DND-41 (cell line): ENCODE results near the gene RGS17.

Experiments used
- ATAC-seq: fragments of 200-7000 bp; cut with Tn5 transposase; 3 replicates; pipeline ENCODE4 v1.9.1; 2021; ENCODE audit warnings: low read depth; ENCODE audit not compliant: insufficient read depth
- DNase-seq: peaks from one replicate; pipeline ENCODE4 v3.0.0-alpha.2; 2020
- H2AFZ ChIP-seq: 2 replicates; pipeline ENCODE4 v1.6.0; 2012; ENCODE audit warnings: low read depth, low read length
- H3K27ac ChIP-seq: 2 replicates; pipeline ENCODE4 v1.5.1; 2012; ENCODE audit warnings: low read length, inconsistent platforms
- H3K27me3 ChIP-seq: fragments of 200-600 bp; sonication (generic); 2 replicates; pipeline ENCODE4 v1.6.0; 2012; ENCODE audit warnings: low read length, mild to moderate bottlenecking, inconsistent platforms; ENCODE audit not compliant: insufficient read depth, poor library complexity
- H3K36me3 ChIP-seq: 2 replicates; pipeline ENCODE4 v1.5.1; 2012; ENCODE audit warnings: low read length, inconsistent platforms; ENCODE audit not compliant: insufficient read depth
- H3K4me1 ChIP-seq: 2 replicates; pipeline ENCODE4 v1.5.1; 2012; ENCODE audit warnings: mild to moderate bottlenecking, low read length; ENCODE audit not compliant: insufficient read depth
- H3K4me2 ChIP-seq: 2 replicates; pipeline ENCODE4 v1.6.0; 2012; ENCODE audit warnings: mild to moderate bottlenecking, moderate library complexity, low read length, inconsistent platforms; ENCODE audit not compliant: insufficient read depth
- H3K4me3 ChIP-seq, 2 experiments: fragments of 200-600 bp in 1 of 2; shearing (Covaris generic) in 1 of 2; 2 replicates each; pipeline ENCODE4 v1.5.1; 2012 to 2016; ENCODE audit warnings: inconsistent platforms in 2 of 2, low read length in 2 of 2, mild to moderate bottlenecking in 2 of 2, low read depth in 1 of 2, moderate library complexity in 1 of 2
- H3K79me2 ChIP-seq: 2 replicates; pipeline ENCODE4 v1.6.0; 2012; ENCODE audit warnings: low read length, inconsistent platforms; ENCODE audit not compliant: insufficient read depth
- H3K9ac ChIP-seq: 2 replicates; pipeline ENCODE4 v1.6.0; 2012; ENCODE audit warnings: low read depth, mild to moderate bottlenecking, inconsistent platforms, low read length, moderate library complexity
- H3K9me3 ChIP-seq: 2 replicates; pipeline ENCODE4 v1.5.1; 2012; ENCODE audit warnings: low read length, moderate library complexity, mild to moderate bottlenecking, inconsistent platforms; ENCODE audit not compliant: insufficient read depth, severe bottlenecking
- H4K20me1 ChIP-seq: 2 replicates; pipeline ENCODE4 v1.6.0; 2012; ENCODE audit warnings: low read length; ENCODE audit not compliant: insufficient read depth
- CTCF ChIP-seq: IDR thresholded peaks from 2 replicates; pipeline ENCODE4 v1.5.1; 2012; ENCODE audit warnings: borderline replicate concordance, low read length, moderate library complexity, mild to moderate bottlenecking; ENCODE audit not compliant: poor library complexity, severe bottlenecking; ENCODE audit errors: extremely low read depth
- EZH2 ChIP-seq: IDR thresholded peaks from 3 replicates; pipeline ENCODE4 v1.6.1; 2012; ENCODE audit warnings: borderline replicate concordance, low read depth, mild to moderate bottlenecking, moderate library complexity, low read length, inconsistent platforms; ENCODE audit not compliant: severe bottlenecking

Gene RGS17

GRCh38 chr6:153047386-153047785 lies 83.7 kb downstream of the RGS17 start:
- DNase-seq, result no peak
- no peak overlapping the region for H2AFZ ChIP-seq
- no peaks in the 10 kb centered on the region for H3K79me2 ChIP-seq
- no peak overlapping the region for H3K9ac ChIP-seq
- no peak overlapping the region for H3K27ac ChIP-seq
- no peaks in the 10 kb centered on the region for H3K27me3 ChIP-seq
- H3K9me3 ChIP-seq, result no peaks in the 10 kb centered on the region
- H4K20me1 ChIP-seq, result no peaks in the 10 kb centered on the region
- no peak overlapping the region for H3K4me2 ChIP-seq
- no peaks in the 10 kb centered on the region for H3K36me3 ChIP-seq
- H3K4me1 ChIP-seq, result no peaks in the 10 kb centered on the region
- no peak for ATAC-seq
- no peak overlapping the region for H3K4me3 ChIP-seq
- TF ChIP-seq EZH2 (no peak), CTCF (no peak)

DNA sequence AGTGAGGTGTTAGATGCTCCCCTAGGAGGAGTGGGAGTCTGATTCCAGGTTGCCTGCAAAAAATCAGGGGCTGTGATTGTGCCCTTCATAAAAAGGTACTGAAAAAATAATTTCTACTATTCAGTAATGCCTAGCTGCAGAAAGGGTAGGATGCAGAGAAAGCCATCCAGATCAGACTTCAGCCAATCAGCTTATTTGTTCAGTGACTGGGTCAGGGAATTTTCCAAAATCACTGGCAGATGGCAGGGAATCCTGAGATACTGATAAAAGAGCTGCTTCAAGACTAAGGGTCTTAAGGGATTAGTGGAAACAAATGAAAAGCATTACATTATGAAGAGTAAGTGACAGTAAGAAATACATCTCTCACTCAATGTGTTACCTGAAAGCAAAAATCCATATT lies 85.8 kb downstream of the RGS17 start:
- ATAC-seq (no peak), DNase-seq (no peak)
- Histone ChIP-seq H2AFZ (no peak overlapping the region), H3K4me1 (no peaks in the 10 kb centered on the region), H3K27ac (no peak overlapping the region), H3K79me2 (no peaks in the 10 kb centered on the region), H3K9me3 (no peaks in the 10 kb centered on the region), H3K4me3 (no peak overlapping the region), H3K4me2 (no peak overlapping the region), H4K20me1 (no peaks in the 10 kb centered on the region), H3K36me3 (no peaks in the 10 kb centered on the region), H3K27me3 (no peaks in the 10 kb centered on the region), H3K9ac (no peak overlapping the region)
- TF ChIP-seq CTCF (no peak), EZH2 (no peak)

DNA sequence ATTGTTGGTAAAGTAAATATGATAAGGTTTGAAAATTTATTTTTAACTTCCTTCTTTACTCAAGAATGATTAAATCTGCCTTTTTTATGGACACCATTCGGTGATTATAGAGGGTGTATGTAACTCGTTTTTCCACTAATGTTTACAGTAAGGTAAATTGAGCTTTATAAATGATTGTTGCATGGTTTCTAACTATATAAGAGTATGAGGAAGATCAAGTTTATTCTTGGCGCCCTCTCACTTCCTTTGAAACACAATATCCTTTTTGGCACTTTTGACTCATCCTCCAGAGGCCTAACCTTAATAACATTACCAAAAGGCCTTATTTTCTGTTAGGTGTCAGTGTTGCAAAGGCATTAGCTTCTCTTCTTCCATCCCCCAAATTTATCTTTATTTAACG lies 86.8 kb downstream of the RGS17 start:
- H3K36me3 ChIP-seq, result no peaks in the 10 kb centered on the region
- H3K4me3 ChIP-seq, result no peak overlapping the region
- DNase-seq (no peak), ATAC-seq (no peak)
- no peak for TF ChIP-seq CTCF
- TF ChIP-seq EZH2, result no peak
- H3K4me1 ChIP-seq, result no peaks in the 10 kb centered on the region
- no peaks in the 10 kb centered on the region for H3K9me3 ChIP-seq
- no peaks in the 10 kb centered on the region for H3K27me3 ChIP-seq
- no peak overlapping the region for H3K27ac ChIP-seq
- no peak overlapping the region for H2AFZ ChIP-seq
- H3K79me2 ChIP-seq, result no peaks in the 10 kb centered on the region
- no peak overlapping the region for H3K9ac ChIP-seq
- H4K20me1 ChIP-seq, result no peaks in the 10 kb centered on the region
- no peak overlapping the region for H3K4me2 ChIP-seq

- ATAC-seq (no peak), DNase-seq (no peak)
- Histone ChIP-seq H3K79me2 (no peaks in the 10 kb centered on the region), H3K36me3 (no peaks in the 10 kb centered on the region), H3K4me3 (no peak overlapping the region), H3K4me1 (no peaks in the 10 kb centered on the region), H3K27ac (no peak overlapping the region), H3K27me3 (no peaks in the 10 kb centered on the region), H3K9me3 (no peaks in the 10 kb centered on the region), H2AFZ (no peak overlapping the region), H3K9ac (no peak overlapping the region), H4K20me1 (no peaks in the 10 kb centered on the region), H3K4me2 (no peak overlapping the region)
- no peak for TF ChIP-seq EZH2
Observed at GRCh38 chr6:153043719-153044118, 87.4 kb downstream of the RGS17 start.
